Measurements from ENCODE around the gene FGF3.

The FGF3 gene

GRCh38 chr11:69830086-69830485 is 10.9 kb upstream of the FGF3 start:
- TF ChIP-seq CTCF (IDR thresholded peaks at IDR 0.05; ENCODE audit: low read depth, low read length, missing control alignments) = no peak
- DNase-seq (ENCODE audit: extremely low read depth, low read depth) = no peak
- H3K4me3 ChIP-seq (replicated peaks; ENCODE audit: low read depth, low read length) = no peak overlapping the region

- DNase-seq (ENCODE audit: extremely low read depth, low read depth) = no peak
- no peak for TF ChIP-seq CTCF (IDR thresholded peaks at IDR 0.05; ENCODE audit: low read depth, low read length, missing control alignments)
These were observed 9.7 kb upstream of the FGF3 start for GRCh38 chr11:69828971-69829344.

GRCh38 chr11:69828276-69828970 is 9.2 kb upstream of the FGF3 start:
- no peak for TF ChIP-seq CTCF (IDR thresholded peaks at IDR 0.05; ENCODE audit: low read depth, low read length, missing control alignments)
- H3K4me3 ChIP-seq (replicated peaks; ENCODE audit: low read depth, low read length) = no peak overlapping the region
- DNase-seq (ENCODE audit: extremely low read depth, low read depth) = no peak

More at GRCh38 chr11:69828971-69829344, 9.7 kb upstream of the FGF3 start:
- no peak overlapping the region for H3K4me3 ChIP-seq (replicated peaks; ENCODE audit: low read depth, low read length)

- DNase-seq (ENCODE audit: extremely low read depth, low read depth) = no peak
- no peak for TF ChIP-seq CTCF (IDR thresholded peaks at IDR 0.05; ENCODE audit: low read depth, low read length, missing control alignments)
These were observed 7.6 kb upstream of the FGF3 start for GRCh38 chr11:69826773-69827172.

GRCh38 chr11:69825941-69826340 is 6.7 kb upstream of the FGF3 start:
- no peak for DNase-seq (ENCODE audit: extremely low read depth, low read depth)
- no peak overlapping the region for H3K4me3 ChIP-seq (replicated peaks; ENCODE audit: low read depth, low read length)
- TF ChIP-seq CTCF (IDR thresholded peaks at IDR 0.05; ENCODE audit: low read depth, low read length, missing control alignments) = no peak

More at GRCh38 chr11:69826773-69827172, 7.6 kb upstream of the FGF3 start:
- H3K4me3 ChIP-seq (replicated peaks; ENCODE audit: low read depth, low read length) = no peak overlapping the region

- no peak for TF ChIP-seq CTCF (IDR thresholded peaks at IDR 0.05; ENCODE audit: low read depth, low read length, missing control alignments)
- no peak overlapping the region for H3K4me3 ChIP-seq (replicated peaks; ENCODE audit: low read depth, low read length)
- no peak for DNase-seq (ENCODE audit: extremely low read depth, low read depth)
These were observed 6.0 kb upstream of the FGF3 start for GRCh38 chr11:69825037-69825834.

Measured in HFF-Myc (cell line).